ENCODE data around the gene WDR37.

Gene WDR37

GRCh38 chr10:1153251-1153763, 97.1 kb downstream of the WDR37 start:
- Histone ChIP-seq H3K36me3 (ENCODE audit: insufficient read depth, low read length) (no peaks in the 10 kb centered on the region), H3K4me2 (ENCODE audit: low read length) (no peak overlapping the region), H3K9me2 (ENCODE audit: low read depth, low read length) (no peaks in the 10 kb centered on the region), H3K27me3 (ENCODE audit: insufficient read depth, low read length) (no peaks in the 10 kb centered on the region), H3K27ac (ENCODE audit: low read depth, low read length, poor library complexity, severe bottlenecking) (no peak overlapping the region), H3K79me2 (ENCODE audit: insufficient read depth, low read length) (no peaks in the 10 kb centered on the region), H3K4me1 (ENCODE audit: insufficient read depth, low read length, severe bottlenecking) (no peaks in the 10 kb centered on the region), H4K20me1 (ENCODE audit: insufficient read depth, low read length) (no peaks in the 10 kb centered on the region), H3K9ac (ENCODE audit: low read length) (no peak overlapping the region), H2AFZ (ENCODE audit: low read length) (no peak overlapping the region), H3F3A (ENCODE audit: insufficient read depth, low read length) (no peaks in the 10 kb centered on the region), H3K9me3 (ENCODE audit: low read length) (no peaks in the 10 kb centered on the region), H3K4me3 (ENCODE audit: low read depth, low read length, poor library complexity, severe bottlenecking) (no peak overlapping the region)
- TF ChIP-seq CTCF (IDR thresholded peaks at IDR 0.05; ENCODE audit: low read length): no peak
- no peak for TF ChIP-seq EZH2 (IDR thresholded peaks at IDR 0.05; ENCODE audit: borderline replicate concordance, low read length)

GRCh38 chr10:1153805-1154351, 97.7 kb downstream of the WDR37 start:
- no peaks in the 10 kb centered on the region for H3K36me3 ChIP-seq (ENCODE audit: insufficient read depth, low read length)
- no peak overlapping the region for H2AFZ ChIP-seq (ENCODE audit: low read length)
- TF ChIP-seq CTCF (IDR thresholded peaks at IDR 0.05; ENCODE audit: low read length) (no peak), EZH2 (IDR thresholded peaks at IDR 0.05; ENCODE audit: borderline replicate concordance, low read length) (no peak)
- no peaks in the 10 kb centered on the region for H3K4me1 ChIP-seq (ENCODE audit: insufficient read depth, low read length, severe bottlenecking)
- H4K20me1 ChIP-seq (ENCODE audit: insufficient read depth, low read length): no peaks in the 10 kb centered on the region
- no peak overlapping the region for H3K4me2 ChIP-seq (ENCODE audit: low read length)
- H3K9me2 ChIP-seq (ENCODE audit: low read depth, low read length): no peaks in the 10 kb centered on the region
- no peaks in the 10 kb centered on the region for H3K79me2 ChIP-seq (ENCODE audit: insufficient read depth, low read length)
- no peaks in the 10 kb centered on the region for H3F3A ChIP-seq (ENCODE audit: insufficient read depth, low read length)
- H3K9ac ChIP-seq (ENCODE audit: low read length): no peak overlapping the region
- H3K27ac ChIP-seq (ENCODE audit: low read depth, low read length, poor library complexity, severe bottlenecking): no peak overlapping the region
- no peaks in the 10 kb centered on the region for H3K27me3 ChIP-seq (ENCODE audit: insufficient read depth, low read length)
- no peaks in the 10 kb centered on the region for H3K9me3 ChIP-seq (ENCODE audit: low read length)
- H3K4me3 ChIP-seq (ENCODE audit: low read depth, low read length, poor library complexity, severe bottlenecking): no peak overlapping the region

GRCh38 chr10:1154531-1155295, 98.5 kb downstream of the WDR37 start:
- H3K4me2 ChIP-seq (ENCODE audit: low read length): no peak overlapping the region
- H3K79me2 ChIP-seq (ENCODE audit: insufficient read depth, low read length): no peaks in the 10 kb centered on the region
- H3K9ac ChIP-seq (ENCODE audit: low read length): no peak overlapping the region
- H2AFZ ChIP-seq (ENCODE audit: low read length): no peak overlapping the region
- H3F3A ChIP-seq (ENCODE audit: insufficient read depth, low read length): no peaks in the 10 kb centered on the region
- no peaks in the 10 kb centered on the region for H3K9me2 ChIP-seq (ENCODE audit: low read depth, low read length)
- no peaks in the 10 kb centered on the region for H3K9me3 ChIP-seq (ENCODE audit: low read length)
- no peak overlapping the region for H3K4me3 ChIP-seq (ENCODE audit: low read depth, low read length, poor library complexity, severe bottlenecking)
- no peaks in the 10 kb centered on the region for H4K20me1 ChIP-seq (ENCODE audit: insufficient read depth, low read length)
- H3K36me3 ChIP-seq (ENCODE audit: insufficient read depth, low read length): no peaks in the 10 kb centered on the region
- H3K27me3 ChIP-seq (ENCODE audit: insufficient read depth, low read length): no peaks in the 10 kb centered on the region
- TF ChIP-seq EZH2 (IDR thresholded peaks at IDR 0.05; ENCODE audit: borderline replicate concordance, low read length) (no peak), CTCF (IDR thresholded peaks at IDR 0.05; ENCODE audit: low read length) (no peak)
- H3K4me1 ChIP-seq (ENCODE audit: insufficient read depth, low read length, severe bottlenecking): no peaks in the 10 kb centered on the region
- H3K27ac ChIP-seq (ENCODE audit: low read depth, low read length, poor library complexity, severe bottlenecking): no peak overlapping the region

Data from OCI-LY1 (cell line).